Panc1 (cell line): ENCODE measurements around the gene FAM117B.

Source experiments
- POLR2AphosphoS5 ChIP-seq: IDR thresholded peaks from 2 replicates; pipeline ENCODE4 v1.6.1; 2012; ENCODE audit warnings: mild to moderate bottlenecking, low read depth, low read length, moderate library complexity
- TCF7L2 ChIP-seq: IDR thresholded peaks from 2 replicates; pipeline ENCODE4 v1.6.1; 2011; ENCODE audit warnings: mild to moderate bottlenecking, low read depth, low read length, inconsistent platforms
- TF ChIP-seq, protein P1 (sequence below): fragments of 450-650 bp; IDR thresholded peaks from 2 replicates; pipeline ENCODE4 v1.5.1; 2017; ENCODE audit warnings: mild to moderate bottlenecking
- TF ChIP-seq, protein P2 (sequence below), 2 experiments: IDR thresholded peaks; 2 replicates each; pipeline ENCODE4 v1.6.1; 2011 to 2012; ENCODE audit warnings: low read depth in 2 of 2, control low read depth in 1 of 2, low read length in 1 of 2, mild to moderate bottlenecking in 1 of 2, moderate library complexity in 1 of 2; ENCODE audit not compliant: insufficient read depth in 1 of 2

DNA sequence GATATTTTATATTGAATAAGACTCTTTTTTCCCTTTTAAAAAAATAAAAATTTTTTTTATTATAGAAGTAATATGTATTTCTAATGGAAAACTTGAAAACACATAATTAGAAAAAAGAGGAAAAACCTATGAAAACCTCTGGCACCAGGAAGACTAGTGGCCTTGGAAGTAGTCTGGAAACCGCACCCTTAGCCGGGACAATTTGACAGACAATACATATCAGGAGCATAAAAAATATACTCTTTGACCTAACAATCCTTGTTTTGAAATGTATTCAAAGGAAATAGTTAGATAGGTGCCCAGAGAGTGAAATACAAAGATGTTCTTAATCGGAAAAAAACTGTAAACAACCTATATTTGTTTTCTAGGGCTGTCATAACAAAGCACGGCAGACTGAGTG lies 34.9 kb upstream of the FAM117B start:
- TF ChIP-seq, protein P1, sequence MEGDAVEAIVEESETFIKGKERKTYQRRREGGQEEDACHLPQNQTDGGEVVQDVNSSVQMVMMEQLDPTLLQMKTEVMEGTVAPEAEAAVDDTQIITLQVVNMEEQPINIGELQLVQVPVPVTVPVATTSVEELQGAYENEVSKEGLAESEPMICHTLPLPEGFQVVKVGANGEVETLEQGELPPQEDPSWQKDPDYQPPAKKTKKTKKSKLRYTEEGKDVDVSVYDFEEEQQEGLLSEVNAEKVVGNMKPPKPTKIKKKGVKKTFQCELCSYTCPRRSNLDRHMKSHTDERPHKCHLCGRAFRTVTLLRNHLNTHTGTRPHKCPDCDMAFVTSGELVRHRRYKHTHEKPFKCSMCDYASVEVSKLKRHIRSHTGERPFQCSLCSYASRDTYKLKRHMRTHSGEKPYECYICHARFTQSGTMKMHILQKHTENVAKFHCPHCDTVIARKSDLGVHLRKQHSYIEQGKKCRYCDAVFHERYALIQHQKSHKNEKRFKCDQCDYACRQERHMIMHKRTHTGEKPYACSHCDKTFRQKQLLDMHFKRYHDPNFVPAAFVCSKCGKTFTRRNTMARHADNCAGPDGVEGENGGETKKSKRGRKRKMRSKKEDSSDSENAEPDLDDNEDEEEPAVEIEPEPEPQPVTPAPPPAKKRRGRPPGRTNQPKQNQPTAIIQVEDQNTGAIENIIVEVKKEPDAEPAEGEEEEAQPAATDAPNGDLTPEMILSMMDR: no peak
- TF ChIP-seq, protein P2, sequence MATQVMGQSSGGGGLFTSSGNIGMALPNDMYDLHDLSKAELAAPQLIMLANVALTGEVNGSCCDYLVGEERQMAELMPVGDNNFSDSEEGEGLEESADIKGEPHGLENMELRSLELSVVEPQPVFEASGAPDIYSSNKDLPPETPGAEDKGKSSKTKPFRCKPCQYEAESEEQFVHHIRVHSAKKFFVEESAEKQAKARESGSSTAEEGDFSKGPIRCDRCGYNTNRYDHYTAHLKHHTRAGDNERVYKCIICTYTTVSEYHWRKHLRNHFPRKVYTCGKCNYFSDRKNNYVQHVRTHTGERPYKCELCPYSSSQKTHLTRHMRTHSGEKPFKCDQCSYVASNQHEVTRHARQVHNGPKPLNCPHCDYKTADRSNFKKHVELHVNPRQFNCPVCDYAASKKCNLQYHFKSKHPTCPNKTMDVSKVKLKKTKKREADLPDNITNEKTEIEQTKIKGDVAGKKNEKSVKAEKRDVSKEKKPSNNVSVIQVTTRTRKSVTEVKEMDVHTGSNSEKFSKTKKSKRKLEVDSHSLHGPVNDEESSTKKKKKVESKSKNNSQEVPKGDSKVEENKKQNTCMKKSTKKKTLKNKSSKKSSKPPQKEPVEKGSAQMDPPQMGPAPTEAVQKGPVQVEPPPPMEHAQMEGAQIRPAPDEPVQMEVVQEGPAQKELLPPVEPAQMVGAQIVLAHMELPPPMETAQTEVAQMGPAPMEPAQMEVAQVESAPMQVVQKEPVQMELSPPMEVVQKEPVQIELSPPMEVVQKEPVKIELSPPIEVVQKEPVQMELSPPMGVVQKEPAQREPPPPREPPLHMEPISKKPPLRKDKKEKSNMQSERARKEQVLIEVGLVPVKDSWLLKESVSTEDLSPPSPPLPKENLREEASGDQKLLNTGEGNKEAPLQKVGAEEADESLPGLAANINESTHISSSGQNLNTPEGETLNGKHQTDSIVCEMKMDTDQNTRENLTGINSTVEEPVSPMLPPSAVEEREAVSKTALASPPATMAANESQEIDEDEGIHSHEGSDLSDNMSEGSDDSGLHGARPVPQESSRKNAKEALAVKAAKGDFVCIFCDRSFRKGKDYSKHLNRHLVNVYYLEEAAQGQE (IDR thresholded peaks at IDR 0.05; ENCODE audit: insufficient read depth in 1 of 2, low read depth in 2 of 2, low read length in 1 of 2): no peak
- no peak for TF ChIP-seq POLR2AphosphoS5
- TF ChIP-seq TCF7L2: no peak
